Right renal pelvis (tissue), 4 donors: ENCODE results near the gene TMEM121B. TPM values are rescaled to one million over a fixed set of nuclear protein-coding genes. Genes with fewer than 3 reads are reported as not detected.

Source experiments
- DNase-seq, 4 donors: peaks; one replicate each; pipeline ENCODE4 v3.0.0-alpha.2; 2013; ENCODE audit warnings: low read depth in 4 of 4, low spot score in 3 of 4, missing footprints in 1 of 4
- polyA plus RNA-seq, 4 donors: library from polyadenylated mRNA; unstranded; fragments of 120-200 nt; gene quantifications; one replicate each; pipeline ENCODE4 v1.2.1, GENCODE V29; 2013; ENCODE audit not compliant: insufficient read length in 4 of 4

The TMEM121B gene
- polyA plus RNA-seq, 4 donors, result 0.78 to 1.0 (median 0.80) TPM

- no peak for DNase-seq
Observed at GRCh38 chr22:17140022-17140421, 18.9 kb upstream of the TMEM121B start.

GRCh38 chr22:17138513-17138912 is 17.4 kb upstream of the TMEM121B start:
- DNase-seq, result no peak

- no peak for DNase-seq
Observed at GRCh38 chr22:17137861-17138425, 16.8 kb upstream of the TMEM121B start.

- no peak for DNase-seq
Observed at GRCh38 chr22:17137170-17137569, 16.0 kb upstream of the TMEM121B start.

- DNase-seq, result no peak
Observed at GRCh38 chr22:17135153-17135760, 14.1 kb upstream of the TMEM121B start.

GRCh38 chr22:17133137-17133536 is 12.0 kb upstream of the TMEM121B start:
- DNase-seq, result no peak

- no peak for DNase-seq
Observed at GRCh38 chr22:17132112-17132511, 11.0 kb upstream of the TMEM121B start.

GRCh38 chr22:17131686-17132085 is 10.5 kb upstream of the TMEM121B start:
- no peak for DNase-seq

GRCh38 chr22:17130199-17130598 is 9.0 kb upstream of the TMEM121B start:
- no peak for DNase-seq

GRCh38 chr22:17120711-17121232 is 388 bp downstream of the TMEM121B start:
- no peak for DNase-seq

- peak in 3 of 4 donors; percentile 34 to 56 (median 53) for DNase-seq
Observed at GRCh38 chr22:17120281-17120680, 879 bp downstream of the TMEM121B start.

GRCh38 chr22:17119481-17120202 is 1.5 kb downstream of the TMEM121B start:
- DNase-seq, result no peak

- no peak for DNase-seq
Observed at GRCh38 chr22:17118342-17118741, 2.8 kb downstream of the TMEM121B start.

- no peak for DNase-seq
Observed at GRCh38 chr22:17117890-17118289, 3.3 kb downstream of the TMEM121B start.

GRCh38 chr22:17117400-17117799 is 3.8 kb downstream of the TMEM121B start:
- no peak for DNase-seq

GRCh38 chr22:17116572-17117330 is 4.4 kb downstream of the TMEM121B start:
- DNase-seq, result no peak

- no peak for DNase-seq
Observed at GRCh38 chr22:17115945-17116565, 5.1 kb downstream of the TMEM121B start.

GRCh38 chr22:17115236-17115635 is 5.9 kb downstream of the TMEM121B start:
- no peak for DNase-seq

GRCh38 chr22:17114898-17115235 is 6.3 kb downstream of the TMEM121B start:
- DNase-seq, result no peak

GRCh38 chr22:17114173-17114897 is 6.8 kb downstream of the TMEM121B start:
- DNase-seq, result no peak
